Measurements from ENCODE around the gene ESPNL. TPM values are rescaled to one million over a fixed set of nuclear protein-coding genes. Genes with fewer than 3 reads are reported as not detected.

The ESPNL gene
- total RNA-seq, 1 donor from 2014 or later = 1.0 TPM

DNA sequence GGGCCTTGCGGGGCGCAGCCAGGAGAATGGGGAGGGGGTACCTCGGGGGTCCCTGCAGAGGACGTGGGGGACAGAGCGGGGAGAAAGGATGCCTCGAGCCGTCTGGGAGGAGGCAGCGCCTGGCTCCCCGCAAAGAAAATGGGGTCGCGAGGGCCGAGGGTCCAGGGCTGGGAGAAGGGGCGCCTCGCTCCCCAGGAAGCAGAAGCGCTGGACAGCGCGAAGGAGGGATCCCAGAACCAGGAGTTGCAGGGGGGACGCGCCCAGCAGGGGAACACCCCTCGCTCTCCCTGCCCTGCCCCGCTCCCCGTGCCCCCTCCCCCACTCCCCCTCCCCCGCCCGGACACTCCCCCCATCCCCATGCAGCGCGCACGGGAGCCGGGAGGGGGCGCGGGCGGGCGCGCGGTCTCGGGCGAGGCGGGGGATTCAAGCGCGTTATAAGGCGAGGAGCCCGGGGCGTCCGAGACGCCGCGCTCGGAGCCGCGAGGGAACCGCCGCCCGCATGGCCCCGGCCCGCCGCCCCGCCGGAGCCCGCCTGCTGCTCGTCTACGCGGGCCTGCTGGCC lies 58.5 kb downstream of the ESPNL start, which contains the start of gene ERFE:
Gene ERFE (plus strand): TSS at position 462 of the 562 bp plus-strand sequence. CDS start 38 bp downstream, at position 500.
- DNase-seq = peak; percentile 72

DNA sequence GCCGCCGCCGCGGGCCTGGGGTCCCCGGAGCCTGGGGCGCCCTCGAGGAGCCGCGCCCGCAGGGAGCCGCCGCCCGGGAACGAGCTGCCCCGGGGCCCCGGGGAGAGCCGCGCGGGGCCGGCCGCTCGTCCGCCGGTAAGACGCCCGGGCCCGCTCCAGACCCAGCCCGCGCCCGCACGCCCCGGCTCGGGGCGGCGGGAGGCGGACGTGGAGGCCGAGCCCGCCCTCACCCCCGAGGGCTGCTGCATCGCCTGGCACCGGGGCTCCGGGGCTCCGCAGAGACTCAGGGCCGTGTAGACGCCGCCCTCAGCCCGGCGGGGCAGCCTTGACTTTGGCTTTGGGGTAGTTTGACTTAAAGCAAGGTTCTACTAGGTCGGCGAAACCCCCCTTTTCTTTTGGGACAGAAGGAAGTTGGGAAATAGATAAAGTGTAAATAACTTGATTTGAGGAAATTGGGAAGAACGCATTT lies 59.0 kb downstream of the ESPNL start:
- DNase-seq = no peak

DNA sequence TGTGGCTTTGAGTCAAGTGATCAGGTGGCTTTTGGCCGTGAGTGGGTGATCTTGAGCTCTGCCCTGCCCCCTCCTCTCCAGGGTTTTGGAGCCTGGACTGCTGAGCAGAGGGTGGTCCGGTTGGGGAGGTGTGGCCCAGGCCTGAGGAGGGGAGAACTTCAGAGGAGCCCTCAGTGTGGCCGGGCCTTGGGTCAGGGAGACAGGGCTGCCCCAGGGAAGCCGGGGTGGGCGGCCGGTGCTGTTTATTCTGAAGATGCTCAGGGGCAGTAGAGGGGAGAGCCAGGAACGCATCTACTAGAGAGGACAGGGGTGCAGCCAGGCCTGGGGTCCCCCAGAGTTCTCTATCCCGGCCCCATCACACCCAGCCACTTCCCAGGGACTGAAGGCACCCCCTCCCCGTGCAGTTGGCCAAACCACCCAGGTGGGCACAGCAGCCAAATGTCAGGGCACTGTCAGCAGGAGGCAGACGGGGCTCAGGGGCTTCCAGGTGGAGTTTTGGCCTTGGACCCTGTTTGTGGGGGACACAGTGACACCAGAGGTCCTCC lies 59.6 kb downstream of the ESPNL start:
- no peak for DNase-seq

DNA sequence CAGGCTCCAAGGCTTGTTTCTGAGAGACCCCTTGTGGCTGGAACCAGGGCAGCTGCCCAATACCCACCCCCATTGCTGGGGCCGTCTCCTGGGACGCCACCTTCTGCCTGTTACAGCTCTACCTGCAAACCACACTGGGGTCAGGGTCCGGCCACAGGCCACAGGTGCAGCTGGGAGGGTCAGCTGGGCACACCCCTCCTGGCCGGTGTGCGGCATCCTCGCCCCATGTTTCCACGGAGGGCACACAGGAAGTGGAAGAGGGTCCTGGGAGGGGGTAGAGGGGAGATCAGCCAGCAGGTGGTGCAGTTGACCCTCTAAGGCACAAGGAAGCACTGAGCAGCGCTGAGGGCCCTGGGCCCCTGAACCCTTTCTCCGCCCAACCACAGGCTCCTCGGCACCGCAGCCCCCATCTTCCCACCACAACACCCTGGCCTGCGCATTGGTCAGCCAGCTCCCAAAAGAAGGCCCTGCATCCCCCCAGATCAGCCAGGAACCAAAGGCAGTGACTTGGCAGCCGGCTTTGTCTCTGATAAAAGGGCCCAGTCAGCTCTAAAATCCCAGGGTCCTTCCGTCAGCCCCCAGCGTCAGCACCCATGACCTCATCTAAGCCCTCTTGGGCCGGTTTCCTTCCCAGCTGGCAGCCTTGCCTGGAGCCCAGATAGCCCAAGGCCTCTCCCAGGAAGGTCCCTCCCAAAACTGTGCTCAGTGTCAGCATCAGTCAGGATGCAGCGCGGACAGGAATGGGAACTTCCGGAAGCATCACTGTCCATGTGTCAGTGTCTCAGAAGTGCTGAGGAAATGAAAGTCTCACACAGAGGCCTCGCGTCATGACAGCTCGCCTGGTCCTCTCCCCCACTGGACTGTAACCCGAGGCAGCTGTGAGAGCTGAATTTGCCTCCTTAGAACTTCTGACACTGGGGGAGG lies 60.3 kb downstream of the ESPNL start:
- no peak for DNase-seq

DNA sequence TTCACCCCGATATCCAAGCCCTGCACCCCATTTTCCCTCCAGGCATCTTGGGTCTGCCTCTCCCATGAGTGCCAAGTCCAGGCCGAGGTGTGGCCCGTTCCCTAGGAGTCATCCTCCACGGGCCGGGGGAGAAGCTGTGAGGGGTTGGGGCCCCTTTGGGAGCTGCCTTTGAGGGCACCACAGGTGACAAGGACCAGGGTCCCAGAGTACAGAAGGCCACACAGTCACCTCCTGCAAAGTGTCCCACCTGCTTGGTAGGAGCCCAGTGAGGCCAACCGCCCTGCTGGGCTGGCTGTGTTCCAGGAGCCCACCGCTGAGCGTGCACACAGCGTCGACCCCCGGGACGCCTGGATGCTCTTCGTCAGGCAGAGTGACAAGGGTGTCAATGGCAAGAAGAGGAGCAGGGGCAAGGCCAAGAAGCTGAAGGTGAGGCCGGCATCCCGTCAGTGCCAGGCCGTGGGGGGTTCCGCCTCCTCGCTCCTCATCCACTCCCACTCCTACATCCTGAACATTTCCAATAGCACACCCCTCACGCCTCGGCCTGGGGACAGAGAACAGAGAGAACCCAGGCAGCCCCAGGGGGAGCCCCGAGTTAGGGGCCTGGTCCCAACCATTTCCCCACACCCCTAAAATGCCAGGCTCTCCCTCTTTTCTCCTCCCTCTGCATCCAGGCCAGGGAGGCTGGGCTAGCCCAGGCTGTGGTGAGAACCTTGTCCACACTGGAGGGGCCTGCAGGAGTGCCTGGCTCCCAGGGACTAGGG lies 61.3 kb downstream of the ESPNL start:
- no peak for DNase-seq

DNA sequence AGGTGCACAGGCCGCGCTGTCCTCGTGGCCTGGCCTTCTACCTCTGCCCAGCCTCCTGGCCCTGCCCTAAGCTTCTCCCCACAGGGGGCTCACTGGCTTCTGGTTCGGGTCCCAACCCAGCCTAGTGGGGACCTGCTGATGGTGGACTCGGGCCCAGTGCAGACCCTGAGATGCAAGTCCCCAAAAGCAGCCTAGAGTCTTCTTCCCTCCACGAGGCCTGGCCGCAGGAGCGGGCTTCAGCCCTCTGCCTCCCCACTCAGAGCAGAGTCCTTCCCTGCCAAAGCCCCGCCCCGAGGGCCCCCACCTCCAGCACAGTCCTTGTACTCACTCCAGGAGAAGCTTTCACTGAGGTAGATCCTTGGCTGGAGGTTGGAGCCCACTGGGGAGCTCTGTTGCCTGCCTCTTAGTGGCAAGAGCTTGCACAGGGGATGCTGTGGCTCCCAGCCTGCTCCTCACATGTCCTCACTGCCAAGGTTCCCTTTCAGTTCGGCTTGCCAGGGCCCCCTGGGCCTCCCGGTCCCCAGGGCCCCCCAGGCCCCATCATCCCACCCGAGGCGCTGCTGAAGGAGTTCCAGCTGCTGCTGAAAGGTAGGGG lies 62.2 kb downstream of the ESPNL start:
- no peak for DNase-seq

DNA sequence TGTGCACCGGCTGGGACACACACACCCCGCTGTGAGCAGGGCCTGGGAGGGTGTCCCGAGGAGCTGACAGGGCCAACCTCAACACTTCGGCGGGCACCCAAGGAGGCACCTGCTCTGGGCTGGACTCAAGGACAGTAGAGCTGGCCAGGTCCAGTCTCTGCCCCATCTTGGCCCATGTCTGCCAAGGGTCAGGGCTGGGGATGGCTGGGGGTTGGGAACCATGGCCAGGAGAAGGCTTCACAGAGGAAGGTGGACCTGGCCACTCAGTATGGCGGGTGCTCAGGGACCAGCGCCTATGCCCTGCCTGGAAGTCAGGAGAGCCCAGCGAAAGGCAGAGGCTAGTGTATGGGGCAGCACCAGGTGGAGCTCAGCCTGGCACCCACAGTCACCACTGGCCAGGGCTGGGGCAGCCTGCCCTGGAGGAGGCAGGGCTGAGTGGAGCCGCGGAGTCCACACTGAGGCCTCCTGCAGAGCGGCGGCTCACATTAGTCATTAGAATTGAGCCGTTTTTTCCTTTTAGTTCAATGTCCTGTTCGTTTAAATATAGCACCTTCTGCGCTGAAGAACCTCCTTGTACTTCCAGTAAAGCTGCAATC lies 62.8 kb downstream of the ESPNL start:
- no peak for DNase-seq

DNA sequence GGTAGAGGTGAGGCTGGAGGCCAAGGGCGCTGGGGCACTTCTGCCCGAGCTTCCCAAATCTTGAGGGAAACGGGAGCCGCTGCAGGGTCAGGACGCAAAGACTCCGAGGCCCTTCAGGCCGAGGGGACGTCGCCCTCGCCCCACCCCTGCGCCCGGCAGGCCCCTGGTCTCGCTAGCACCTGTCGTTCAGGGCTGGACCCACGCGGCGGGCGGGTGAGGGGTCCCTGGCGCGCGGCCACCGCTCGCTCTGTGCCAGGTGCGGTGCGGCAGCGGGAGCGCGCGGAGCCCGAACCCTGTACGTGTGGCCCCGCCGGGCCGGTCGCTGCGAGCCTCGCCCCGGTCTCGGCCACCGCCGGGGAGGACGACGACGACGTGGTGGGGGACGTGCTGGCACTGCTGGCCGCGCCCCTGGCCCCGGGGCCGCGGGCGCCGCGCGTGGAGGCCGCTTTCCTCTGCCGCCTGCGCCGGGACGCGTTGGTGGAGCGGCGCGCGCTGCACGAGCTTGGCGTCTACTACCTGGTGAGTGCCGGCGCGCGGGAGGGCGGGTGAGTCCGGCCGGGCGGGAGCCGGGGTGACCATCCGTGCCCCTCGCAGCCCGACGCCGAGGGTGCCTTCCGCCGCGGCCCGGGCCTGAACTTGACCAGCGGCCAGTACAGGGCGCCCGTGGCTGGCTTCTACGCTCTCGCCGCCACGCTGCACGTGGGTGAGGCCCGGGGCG lies 63.5 kb downstream of the ESPNL start:
- DNase-seq = peak; percentile 37

DNA sequence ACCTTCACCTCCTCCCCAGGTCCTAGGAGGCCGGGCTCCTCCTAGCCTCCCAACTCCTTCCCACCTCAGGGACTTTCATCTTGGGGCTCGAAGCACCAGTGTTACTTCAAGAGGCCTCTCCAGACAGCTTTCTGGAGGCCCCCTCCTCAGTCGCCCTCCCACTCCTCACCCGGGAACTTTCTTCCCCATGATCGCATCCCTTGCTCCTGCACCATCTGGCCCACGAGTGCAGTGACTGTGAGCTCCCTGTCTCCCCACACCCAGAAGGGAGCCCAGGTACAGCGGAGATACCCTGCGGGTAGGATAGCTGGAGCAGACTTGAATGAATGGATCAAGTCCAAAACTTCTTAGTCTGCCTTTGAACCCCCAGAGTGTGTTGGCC lies 64.8 kb downstream of the ESPNL start:
- no peak for DNase-seq

DNA sequence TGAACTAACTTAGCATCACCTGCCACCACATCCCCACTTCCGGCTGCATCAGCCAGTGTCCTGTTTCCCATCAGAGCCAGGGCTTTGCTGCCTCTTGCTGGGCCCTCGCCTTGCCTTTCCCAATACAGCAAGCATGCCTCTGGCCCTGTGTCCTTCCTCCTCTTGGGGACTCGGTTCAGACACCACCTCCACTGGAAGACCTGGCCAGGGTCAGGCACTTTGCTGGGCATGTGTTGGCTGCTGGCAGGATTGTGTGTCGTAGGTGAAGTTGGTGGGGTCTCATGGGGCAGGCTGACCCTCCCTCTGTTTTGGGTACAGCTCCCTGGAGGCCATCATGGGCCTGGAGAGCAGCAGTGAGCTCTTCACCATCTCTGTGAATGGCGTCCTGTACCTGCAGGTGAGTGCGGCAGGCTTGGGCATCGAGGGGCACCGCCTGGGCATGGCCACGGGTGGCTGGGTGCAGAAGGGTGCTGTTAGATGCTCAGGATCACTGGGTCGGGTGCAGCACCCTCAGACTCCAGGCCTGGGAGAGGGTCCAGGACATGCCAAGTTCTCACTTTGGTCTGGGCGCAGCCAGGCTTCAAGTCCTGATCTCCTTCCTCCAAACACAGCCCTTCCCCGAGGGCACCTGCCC lies 65.3 kb downstream of the ESPNL start:
- DNase-seq = no peak

DNA sequence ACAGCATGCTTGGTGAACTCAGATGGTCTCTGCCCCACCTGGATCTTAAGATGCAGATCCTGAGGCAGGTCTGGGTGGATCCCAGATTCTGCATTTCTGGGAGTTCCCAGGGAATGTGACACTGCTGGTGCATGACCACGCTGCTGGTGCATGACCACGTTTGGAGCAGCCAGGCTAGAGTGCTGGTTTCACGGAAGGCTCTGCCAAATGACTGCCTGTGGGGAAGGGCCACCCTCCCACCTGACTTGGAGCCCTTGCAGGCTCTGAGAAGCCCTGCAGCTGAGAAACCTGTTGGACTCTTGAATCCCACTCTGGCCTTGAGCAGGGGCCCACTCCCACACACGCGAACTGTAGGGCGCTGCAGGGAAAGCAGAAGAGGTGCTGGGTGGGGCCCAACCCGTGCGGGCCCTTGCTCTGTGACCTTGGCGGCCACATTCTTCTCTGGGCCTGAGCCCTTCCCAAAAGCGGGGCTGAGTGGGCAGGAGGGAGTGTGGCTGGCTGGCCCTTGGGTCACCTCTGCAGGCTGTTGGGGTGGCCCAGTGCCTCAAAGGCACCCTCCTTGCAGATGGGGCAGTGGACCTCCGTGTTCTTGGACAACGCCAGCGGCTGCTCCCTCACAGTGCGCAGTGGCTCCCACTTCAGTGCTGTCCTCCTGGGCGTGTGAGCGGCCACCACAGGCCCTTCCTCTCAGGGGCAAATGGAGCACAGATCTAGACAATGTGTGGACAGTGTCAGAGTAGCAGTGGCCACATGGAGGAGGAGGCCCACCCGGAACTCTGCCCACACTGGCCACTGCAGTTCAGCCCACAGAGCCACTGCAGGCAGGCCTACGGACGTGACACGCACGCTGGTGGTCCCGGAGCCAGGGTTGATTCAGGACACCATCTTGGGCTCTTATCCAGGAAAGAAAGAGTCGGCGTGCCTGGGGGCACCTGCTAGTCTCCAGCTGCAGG lies 66.5 kb downstream of the ESPNL start:
- no peak for DNase-seq

DNA sequence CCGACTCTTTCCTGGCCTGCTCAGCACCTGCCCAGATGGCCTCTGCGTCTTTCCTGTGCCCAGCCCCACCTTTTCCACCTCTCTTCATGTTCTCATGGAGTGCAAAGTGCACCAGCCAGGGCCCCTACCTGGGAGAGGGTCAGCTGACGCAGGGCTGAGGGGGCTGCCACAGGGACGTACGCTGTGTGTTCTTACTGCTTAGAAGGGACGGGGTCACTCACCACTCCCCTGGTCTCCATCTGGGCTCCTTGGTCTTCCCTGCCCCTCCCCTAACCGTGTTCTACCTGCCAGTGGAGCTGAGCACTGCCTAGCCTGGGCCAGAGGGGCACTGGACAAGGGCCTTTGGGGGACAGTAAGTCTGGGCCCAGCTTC lies 67.2 kb downstream of the ESPNL start:
- DNase-seq = no peak

DNA sequence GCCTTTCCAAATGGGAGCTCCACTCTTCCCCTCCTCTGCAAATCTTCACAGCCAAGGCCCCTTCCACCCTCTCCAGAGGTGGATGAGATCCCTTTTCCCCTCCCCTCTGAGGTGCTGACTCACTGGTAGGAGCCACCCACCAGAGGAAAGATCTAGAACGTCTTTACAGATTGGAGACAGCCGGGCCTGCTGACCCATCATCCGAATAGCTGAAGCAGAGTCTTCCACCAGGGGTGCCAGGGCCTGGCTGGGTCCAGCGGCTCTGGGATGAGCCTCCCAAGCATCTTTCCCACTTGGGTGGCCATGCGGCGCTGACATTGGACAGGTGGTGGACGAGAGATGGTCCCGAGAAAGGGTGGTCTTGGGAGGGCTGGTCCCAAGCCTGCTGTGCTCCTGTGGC lies 67.6 kb downstream of the ESPNL start:
- DNase-seq = no peak

DNA sequence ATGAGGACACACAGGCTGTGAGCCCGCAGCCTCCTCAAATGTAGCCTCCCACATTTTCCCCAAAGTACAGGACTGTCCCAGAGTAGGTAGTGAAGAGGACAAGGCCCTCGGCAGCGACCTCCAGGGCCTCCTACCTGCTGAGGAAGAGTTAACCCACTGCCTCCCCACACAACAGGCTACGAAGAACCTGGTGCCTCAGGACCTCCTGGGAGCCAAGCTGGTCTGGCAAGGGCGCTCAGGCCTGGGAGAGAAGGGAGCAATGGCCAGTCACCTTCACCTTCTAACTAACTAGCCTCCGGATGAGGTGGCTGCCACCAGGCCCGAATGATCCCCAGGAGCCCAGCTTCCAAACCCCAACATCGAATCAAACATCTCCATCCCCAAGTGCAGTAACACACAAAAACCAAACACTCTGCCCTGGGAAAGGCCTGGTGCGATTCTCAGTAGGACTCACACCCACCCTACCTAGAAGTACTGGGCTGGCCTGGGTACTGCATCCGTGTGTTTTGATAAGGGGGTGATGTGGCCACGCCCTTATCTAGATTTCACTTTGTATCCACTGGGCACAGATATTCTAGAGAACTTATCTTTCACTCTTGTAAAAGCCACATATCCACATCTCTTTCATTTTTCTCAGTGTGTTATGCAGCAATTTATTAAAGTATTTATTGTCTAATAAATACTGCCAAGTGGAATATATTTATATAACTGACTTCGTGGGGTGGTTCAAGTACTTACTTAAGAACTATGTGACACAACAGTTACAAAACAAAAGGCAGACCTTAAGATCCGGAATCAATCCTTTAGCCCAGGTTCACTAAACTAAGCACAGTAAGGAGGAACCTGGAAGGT lies 68.3 kb downstream of the ESPNL start:
- no peak for DNase-seq

DNA sequence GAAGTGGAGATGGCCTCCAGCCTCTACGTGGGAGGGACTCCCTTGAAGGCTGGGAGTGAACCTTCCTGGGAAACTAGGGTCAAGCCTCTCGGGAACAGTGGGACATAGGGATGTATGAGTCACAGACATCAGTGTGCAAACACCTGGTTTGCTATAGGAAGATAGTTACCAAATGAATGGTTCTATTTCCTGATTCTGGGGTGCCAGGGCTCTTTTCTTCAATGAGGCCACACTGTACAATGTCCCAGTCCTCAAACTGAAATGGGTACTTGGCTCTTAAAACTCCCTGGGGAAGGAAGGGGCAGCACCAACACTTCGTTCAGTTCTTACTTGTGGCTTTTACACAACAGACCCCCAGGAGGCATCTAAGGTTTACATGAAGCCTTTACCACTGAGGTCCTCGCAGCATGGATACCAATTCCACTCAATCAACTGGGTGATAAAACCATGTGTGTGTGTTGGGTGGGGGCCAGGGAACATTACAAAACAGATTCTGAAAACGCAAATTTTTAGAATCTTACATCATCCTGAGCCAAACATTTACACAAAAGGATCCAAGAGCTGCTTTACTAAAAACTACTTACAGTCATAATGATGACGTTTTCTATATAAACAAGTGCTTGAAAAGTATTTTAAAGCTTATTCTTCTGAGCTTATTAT lies 69.0 kb downstream of the ESPNL start:
- peak; percentile 73 for DNase-seq

DNA sequence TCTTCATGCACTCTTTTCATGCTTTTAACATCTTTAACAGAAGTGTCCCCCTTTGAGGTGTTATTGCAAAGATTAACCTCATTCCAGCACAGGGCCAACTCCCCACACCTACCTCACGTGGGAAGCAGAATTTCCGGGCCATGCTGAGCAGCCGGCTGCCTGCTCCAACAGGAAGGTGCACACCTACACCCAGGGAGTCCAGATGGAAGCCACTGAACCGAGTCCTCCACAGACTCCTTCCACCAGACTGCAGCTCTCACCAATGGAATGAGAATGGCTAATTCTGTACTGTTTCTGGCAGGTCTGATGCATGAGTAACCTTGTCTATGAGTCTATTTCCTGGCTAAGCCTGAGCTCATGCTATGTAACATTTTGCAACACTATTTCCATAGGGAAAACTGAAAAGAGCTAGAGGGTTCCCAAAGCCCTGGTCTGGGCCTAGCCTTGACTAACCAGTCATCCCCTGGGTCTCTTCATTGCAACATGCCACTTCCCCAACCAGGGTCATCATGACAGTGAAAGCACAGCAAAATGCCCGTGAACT lies 69.6 kb downstream of the ESPNL start:
- peak; percentile 64 for DNase-seq

DNA sequence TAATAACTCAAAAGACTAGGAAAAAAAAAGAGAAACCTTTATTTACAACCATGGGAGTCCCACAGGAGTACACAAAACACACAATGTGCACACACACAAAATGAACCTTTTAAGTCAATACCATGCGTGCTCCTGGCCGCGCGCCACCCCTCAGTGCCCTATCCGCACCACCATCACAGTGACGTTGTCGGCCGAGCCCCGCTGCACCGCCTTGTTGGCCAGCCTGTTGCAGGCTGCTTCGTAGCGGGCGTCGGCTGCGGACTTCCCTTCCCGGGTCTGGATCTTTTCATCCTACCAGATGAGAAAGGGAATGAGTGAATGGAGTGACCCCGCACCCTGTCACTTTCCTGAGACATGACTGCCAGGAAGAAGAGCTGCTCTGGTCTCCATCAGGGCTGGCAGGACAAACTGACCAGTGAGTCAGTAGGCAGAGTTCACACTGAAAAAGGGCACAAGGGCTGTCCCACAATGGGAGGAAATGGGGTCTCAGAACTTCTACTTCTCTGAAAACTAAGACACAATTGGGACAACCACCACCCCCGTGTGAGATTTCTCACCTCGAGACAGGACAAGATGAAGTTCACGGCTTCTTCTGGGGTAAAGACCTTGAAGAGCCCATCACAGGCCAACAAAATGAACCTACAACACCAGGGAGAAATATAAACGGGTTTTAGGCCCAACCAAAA lies 70.4 kb downstream of the ESPNL start:
- no peak for DNase-seq
